Body of pancreas (tissue), 4 donors: ENCODE data around the gene TOMM6.

Experiments used
- CTCF ChIP-seq, 7 experiments: fragments of 450-650 bp in 4 of 7; fragments of 200-600 bp in 3 of 7; sonication (generic) in 3 of 7; IDR thresholded peaks; one replicate each; pipeline ENCODE4 v1.5.1; 2016 to 2019; ENCODE audit warnings: antibody characterized with exemption in 7 of 7
- POLR2A ChIP-seq, 3 donors: fragments of 450-650 bp; IDR thresholded peaks; one replicate each; pipeline ENCODE4 v1.6.1; 2016; ENCODE audit warnings: antibody characterized with exemption in 3 of 3, mild to moderate bottlenecking in 2 of 3

- no peak for TF ChIP-seq CTCF (IDR thresholded peaks at IDR 0.05)
- TF ChIP-seq POLR2A (IDR thresholded peaks at IDR 0.05) = no peak
Measured at GRCh38 chr6:41759905-41760579, 27.5 kb upstream of the TOMM6 start.
